NCI-H510A treated with DMSO at 0.1 percent for 48 hours (cell line): ENCODE measurements around the gene CHMP1B.
A peak's percentile ranks its signal among the peaks of the same experiment; 100 is the strongest.

ENCODE experiments used
- DNase-seq: peaks from one replicate; lab custom pipeline; 2025; lab: John Stamatoyannopoulos, UW

Gene CHMP1B

GRCh38 chr18:11851146-11851805, at the start of gene CHMP1B:
TSS of gene CHMP1B (plus strand) at chr18:11851413. CDS start at chr18:11851512, 99 bp downstream.
- peak; percentile 81 for DNase-seq

- no peak for DNase-seq
Observed at GRCh38 chr18:11801573-11801972, 49.6 kb upstream of the CHMP1B start.

- DNase-seq = no peak
Observed at GRCh38 chr18:11802158-11802557, 49.1 kb upstream of the CHMP1B start.

- no peak for DNase-seq
Observed at GRCh38 chr18:11802586-11802985, 48.6 kb upstream of the CHMP1B start.

- no peak for DNase-seq
Observed at GRCh38 chr18:11807233-11807632, 44.0 kb upstream of the CHMP1B start.

- no peak for DNase-seq
Observed at GRCh38 chr18:11808001-11808855, 43.0 kb upstream of the CHMP1B start.

GRCh38 chr18:11809895-11810294, 41.3 kb upstream of the CHMP1B start:
- no peak for DNase-seq

- DNase-seq = no peak
Observed at GRCh38 chr18:11810379-11810778, 40.8 kb upstream of the CHMP1B start.

- no peak for DNase-seq
Observed at GRCh38 chr18:11811009-11811408, 40.2 kb upstream of the CHMP1B start.

- DNase-seq = peak; percentile 14
Observed at GRCh38 chr18:11817229-11817628, 34.0 kb upstream of the CHMP1B start.

- no peak for DNase-seq
Observed at GRCh38 chr18:11818486-11819203, 32.6 kb upstream of the CHMP1B start.

- no peak for DNase-seq
Observed at GRCh38 chr18:11819938-11820337, 31.3 kb upstream of the CHMP1B start.

- no peak for DNase-seq
Observed at GRCh38 chr18:11820697-11821096, 30.5 kb upstream of the CHMP1B start.

GRCh38 chr18:11821208-11821607, 30.0 kb upstream of the CHMP1B start:
- no peak for DNase-seq

GRCh38 chr18:11821643-11822237, 29.5 kb upstream of the CHMP1B start:
- no peak for DNase-seq

GRCh38 chr18:11823545-11823944, 27.7 kb upstream of the CHMP1B start:
- DNase-seq = no peak

- no peak for DNase-seq
Observed at GRCh38 chr18:11826836-11827235, 24.4 kb upstream of the CHMP1B start.

- DNase-seq = no peak
Observed at GRCh38 chr18:11828786-11829432, 22.3 kb upstream of the CHMP1B start.

GRCh38 chr18:11830585-11830984, 20.6 kb upstream of the CHMP1B start:
- DNase-seq = no peak

GRCh38 chr18:11831921-11832320, 19.3 kb upstream of the CHMP1B start:
- no peak for DNase-seq

GRCh38 chr18:11834772-11835171, 16.4 kb upstream of the CHMP1B start:
- DNase-seq = no peak

- DNase-seq = no peak
Observed at GRCh38 chr18:11839556-11839955, 11.7 kb upstream of the CHMP1B start.
